Neuron (in vitro differentiated cells): ENCODE measurements around the gene TMEM150B.
"Not testable (repeated sequence)": the region's sequence is repeated elsewhere in the genome, so short reads cannot be mapped to it uniquely, and the experiment has no call there.

Experiments used
- H2AFZ ChIP-seq: one replicate; pipeline ENCODE4 v1.6.1; 2013; ENCODE audit warnings: low read depth, mild to moderate bottlenecking, inconsistent platforms, low read length, moderate library complexity
- H3K27me3 ChIP-seq: one replicate; pipeline ENCODE4 v1.6.1; 2013; ENCODE audit warnings: low read length; ENCODE audit not compliant: insufficient read depth
- H3K36me3 ChIP-seq: one replicate; pipeline ENCODE4 v1.6.1; 2013; ENCODE audit warnings: low read length; ENCODE audit not compliant: insufficient read depth
- H3K4me1 ChIP-seq: one replicate; pipeline ENCODE4 v1.6.1; 2013; ENCODE audit warnings: low read length; ENCODE audit not compliant: insufficient read depth
- H3K4me3 ChIP-seq: 2 replicates; pipeline ENCODE4 v1.5.1; 2013; ENCODE audit warnings: mild to moderate bottlenecking, low read length, moderate library complexity
- H3K9me3 ChIP-seq: one replicate; pipeline ENCODE4 v1.6.1; 2013; ENCODE audit warnings: low read length

TMEM150B gene

GRCh38 chr19:55339889-55340783 lies 15.0 kb upstream of the TMEM150B start:
- no peak overlapping the region for H2AFZ ChIP-seq
- no peaks in the 10 kb centered on the region for H3K27me3 ChIP-seq
- no peaks in the 10 kb centered on the region for H3K9me3 ChIP-seq
- peak overlapping the region; percentile 57 for H3K4me3 ChIP-seq
- peaks cover 13% of the 10 kb centered on the region for H3K4me1 ChIP-seq
- peaks cover 18% of the 10 kb centered on the region for H3K36me3 ChIP-seq

GRCh38 chr19:55339105-55339888 lies 14.2 kb upstream of the TMEM150B start, which contains the start of gene KMT5C:
KMT5C (plus strand) TSS chr19:55339876; CDS start chr19:55341937, 2,061 bp downstream.
- H3K4me1 ChIP-seq = peaks cover 13% of the 10 kb centered on the region
- H3K27me3 ChIP-seq = no peaks in the 10 kb centered on the region
- H3K36me3 ChIP-seq = peaks cover 15% of the 10 kb centered on the region
- peak within 1 kb of the TSS; percentile 57 for H3K4me3 ChIP-seq
- no peaks in the 10 kb centered on the region for H3K9me3 ChIP-seq
- H2AFZ ChIP-seq = peak within 1 kb of the TSS; percentile 60

- Histone ChIP-seq H3K27me3 (peaks cover 2% of the 10 kb centered on the region), H3K4me3 (no peak overlapping the region), H3K4me1 (peaks cover 6% of the 10 kb centered on the region), H3K36me3 (no peaks in the 10 kb centered on the region), H3K9me3 (no peaks in the 10 kb centered on the region), H2AFZ (no peak overlapping the region)
Observed at GRCh38 chr19:55336101-55336500, 11.0 kb upstream of the TMEM150B start.

GRCh38 chr19:55333870-55334269 lies 8.7 kb upstream of the TMEM150B start:
- peaks cover 2% of the 10 kb centered on the region for H3K27me3 ChIP-seq
- no peaks in the 10 kb centered on the region for H3K9me3 ChIP-seq
- peaks cover 6% of the 10 kb centered on the region for H3K4me1 ChIP-seq
- H2AFZ ChIP-seq = no peak overlapping the region
- H3K4me3 ChIP-seq = no peak overlapping the region
- no peaks in the 10 kb centered on the region for H3K36me3 ChIP-seq

GRCh38 chr19:55329791-55330190 lies 4.7 kb upstream of the TMEM150B start:
- H2AFZ ChIP-seq, H3K27me3 ChIP-seq, H3K4me3 ChIP-seq, H3K36me3 ChIP-seq, H3K4me1 ChIP-seq, H3K9me3 ChIP-seq: not testable (repeated sequence)

- not testable (repeated sequence) for H3K9me3 ChIP-seq, H3K36me3 ChIP-seq, H3K4me3 ChIP-seq, H3K4me1 ChIP-seq, H2AFZ ChIP-seq, H3K27me3 ChIP-seq
Observed at GRCh38 chr19:55328774-55329318, 3.7 kb upstream of the TMEM150B start.

GRCh38 chr19:55324662-55325061 lies 479 bp downstream of the TMEM150B start:
- no peak overlapping the region for H3K4me3 ChIP-seq
- H2AFZ ChIP-seq = no peak overlapping the region
- H3K9me3 ChIP-seq = no peaks in the 10 kb centered on the region
- peaks cover 15% of the 10 kb centered on the region for H3K27me3 ChIP-seq
- no peaks in the 10 kb centered on the region for H3K36me3 ChIP-seq
- H3K4me1 ChIP-seq = no peaks in the 10 kb centered on the region

- no peak overlapping the region for H3K4me3 ChIP-seq
- no peaks in the 10 kb centered on the region for H3K36me3 ChIP-seq
- no peak overlapping the region for H2AFZ ChIP-seq
- peaks cover 15% of the 10 kb centered on the region for H3K27me3 ChIP-seq
- no peaks in the 10 kb centered on the region for H3K9me3 ChIP-seq
- H3K4me1 ChIP-seq = no peaks in the 10 kb centered on the region
Observed at GRCh38 chr19:55322204-55322885, 2.8 kb downstream of the TMEM150B start.

- Histone ChIP-seq H3K9me3 (no peaks in the 10 kb centered on the region), H3K36me3 (no peaks in the 10 kb centered on the region), H3K4me3 (no peak overlapping the region), H3K27me3 (peaks cover 15% of the 10 kb centered on the region), H2AFZ (no peak overlapping the region), H3K4me1 (no peaks in the 10 kb centered on the region)
Observed at GRCh38 chr19:55321466-55322137, 3.5 kb downstream of the TMEM150B start.

GRCh38 chr19:55320844-55321419 lies 4.2 kb downstream of the TMEM150B start:
- H2AFZ ChIP-seq = no peak overlapping the region
- no peaks in the 10 kb centered on the region for H3K36me3 ChIP-seq
- H3K4me3 ChIP-seq = no peak overlapping the region
- no peaks in the 10 kb centered on the region for H3K4me1 ChIP-seq
- no peaks in the 10 kb centered on the region for H3K9me3 ChIP-seq
- peaks cover 15% of the 10 kb centered on the region for H3K27me3 ChIP-seq

GRCh38 chr19:55319785-55320184 lies 5.4 kb downstream of the TMEM150B start:
- Histone ChIP-seq H3K27me3 (peaks cover 15% of the 10 kb centered on the region), H3K36me3 (no peaks in the 10 kb centered on the region), H3K4me3 (no peak overlapping the region), H3K4me1 (no peaks in the 10 kb centered on the region), H3K9me3 (no peaks in the 10 kb centered on the region), H2AFZ (no peak overlapping the region)

- H3K27me3 ChIP-seq = peaks cover 5% of the 10 kb centered on the region
- no peak overlapping the region for H3K4me3 ChIP-seq
- H3K4me1 ChIP-seq = no peaks in the 10 kb centered on the region
- H3K9me3 ChIP-seq = no peaks in the 10 kb centered on the region
- peaks cover 2% of the 10 kb centered on the region for H3K36me3 ChIP-seq
- no peak overlapping the region for H2AFZ ChIP-seq
Observed at GRCh38 chr19:55316646-55317045, 8.5 kb downstream of the TMEM150B start.
